Measurements from ENCODE around the gene AOPEP. TPM values are rescaled to one million over a fixed set of nuclear protein-coding genes. Genes with fewer than 3 reads are reported as not detected.

AOPEP gene
- polyA plus RNA-seq, 1 donor from 2014 or later = 10.0 TPM

- no peaks in the 10 kb centered on the region for H3K79me2 ChIP-seq (replicated peaks; ENCODE audit: insufficient read depth, low read length)
- H3K4me3 ChIP-seq (ENCODE audit: low read length) = peak overlapping the region; percentile 73
- H3K9me2 ChIP-seq (ENCODE audit: insufficient read depth, low read length) = no peaks in the 10 kb centered on the region
- H3F3A ChIP-seq (ENCODE audit: insufficient read depth, low read length, poor library complexity, severe bottlenecking) = no peaks in the 10 kb centered on the region
- H3K36me3 ChIP-seq (ENCODE audit: insufficient read depth, low read length) = no peaks in the 10 kb centered on the region
- TF ChIP-seq MXI1 (conservative IDR thresholded peaks at IDR 0.05; ENCODE audit: poor library complexity, severe bottlenecking) (peak; percentile 31), REST (IDR thresholded peaks at IDR 0.05; ENCODE audit: borderline replicate concordance) (no peak), RAD21 (conservative IDR thresholded peaks at IDR 0.05) (peak; percentile 43)
- H3K9me3 ChIP-seq (ENCODE audit: low read length) = no peaks in the 10 kb centered on the region
- H4K20me1 ChIP-seq (ENCODE audit: insufficient read depth) = no peaks in the 10 kb centered on the region
- H3K9ac ChIP-seq (ENCODE audit: low read length) = peak overlapping the region; percentile 67
- H3K27me3 ChIP-seq (ENCODE audit: insufficient read depth, low read depth, low read length) = peaks cover 22% of the 10 kb centered on the region
- H2AFZ ChIP-seq (ENCODE audit: low read depth, low read length) = peak overlapping the region; percentile 22
- peak overlapping the region; percentile 52 for H3K4me2 ChIP-seq (ENCODE audit: low read length)
- H3K27ac ChIP-seq (ENCODE audit: low read length) = no peak overlapping the region
Measured at GRCh38 chr9:95005278-95006143, 279.0 kb downstream of the AOPEP start.

GRCh38 chr9:95007226-95007869, 280.8 kb downstream of the AOPEP start:
- Histone ChIP-seq H3K9me3 (ENCODE audit: low read length) (no peaks in the 10 kb centered on the region), H3K4me2 (ENCODE audit: low read length) (no peak overlapping the region), H3K9me2 (ENCODE audit: insufficient read depth, low read length) (no peaks in the 10 kb centered on the region), H3K9ac (ENCODE audit: low read length) (no peak overlapping the region), H2AFZ (ENCODE audit: low read depth, low read length) (no peak overlapping the region), H3K36me3 (ENCODE audit: insufficient read depth, low read length) (no peaks in the 10 kb centered on the region), H3K27me3 (ENCODE audit: insufficient read depth, low read depth, low read length) (peaks cover 22% of the 10 kb centered on the region), H3F3A (ENCODE audit: insufficient read depth, low read length, poor library complexity, severe bottlenecking) (no peaks in the 10 kb centered on the region), H3K4me3 (ENCODE audit: low read length) (no peak overlapping the region), H4K20me1 (ENCODE audit: insufficient read depth) (no peaks in the 10 kb centered on the region), H3K27ac (ENCODE audit: low read length) (no peak overlapping the region), H3K79me2 (replicated peaks; ENCODE audit: insufficient read depth, low read length) (no peaks in the 10 kb centered on the region)
- TF ChIP-seq EP300 (conservative IDR thresholded peaks at IDR 0.05; ENCODE audit: poor library complexity, severe bottlenecking) = no peak
- TF ChIP-seq EZH2 (IDR thresholded peaks at IDR 0.05; ENCODE audit: borderline replicate concordance, insufficient read depth, low read length, poor library complexity, severe bottlenecking) = no peak
- TF ChIP-seq MXI1 (conservative IDR thresholded peaks at IDR 0.05; ENCODE audit: poor library complexity, severe bottlenecking) = no peak
- TF ChIP-seq TAF1 (IDR thresholded peaks at IDR 0.05; ENCODE audit: low read depth) = no peak
- TF ChIP-seq SMC3 (conservative IDR thresholded peaks at IDR 0.05; ENCODE audit: poor library complexity) = no peak
- TF ChIP-seq POLR2AphosphoS5 (IDR thresholded peaks at IDR 0.05) = no peak
- no peak for TF ChIP-seq RAD21 (conservative IDR thresholded peaks at IDR 0.05)
